Sigmoid colon (tissue), 7 donors: ENCODE measurements around the gene ARHGAP5. TPM values are rescaled to one million over a fixed set of nuclear protein-coding genes. Genes with fewer than 3 reads are reported as not detected.
A peak's percentile ranks its signal among the peaks of the same experiment; 100 is the strongest.

ENCODE experiments used
- DNase-seq: peaks from one replicate; pipeline ENCODE4 v3.0.0-alpha.2; 2019
- H3K27ac ChIP-seq, 4 donors: fragments of 200-600 bp; sonication (generic); one replicate each; pipeline ENCODE4 v1.5.1; 2016 to 2019; ENCODE audit warnings: mild to moderate bottlenecking in 1 of 4
- H3K27me3 ChIP-seq, 3 donors: fragments of 200-600 bp; sonication (generic); one replicate each; pipeline ENCODE4 v1.5.1; 2019; ENCODE audit warnings: mild to moderate bottlenecking in 1 of 3
- H3K36me3 ChIP-seq, 4 donors: fragments of 200-600 bp; sonication (generic); one replicate each; pipeline ENCODE4 v1.5.1; 2016 to 2019
- H3K4me1 ChIP-seq, 4 donors: fragments of 200-600 bp; sonication (generic); one replicate each; pipeline ENCODE4 v1.5.1; 2017 to 2019
- H3K4me3 ChIP-seq, 4 donors: fragments of 200-600 bp; sonication (generic); one replicate each; pipeline ENCODE4 v1.5.1; 2017 to 2019; ENCODE audit warnings: mild to moderate bottlenecking in 2 of 4, moderate library complexity in 1 of 4
- H3K9me3 ChIP-seq, 4 donors: fragments of 200-600 bp in 3 of 4; sonication (generic) in 3 of 4; one replicate each; pipeline versions ENCODE4 v1.5.1 to v1.6.1; 2013 to 2019
- CTCF ChIP-seq, 4 experiments: fragments of 450-650 bp in 3 of 4; fragments of 200-600 bp in 1 of 4; IDR thresholded peaks; one replicate each; pipeline ENCODE4 v1.5.1; 2016 to 2019; ENCODE audit warnings: antibody characterized with exemption in 4 of 4, mild to moderate bottlenecking in 3 of 4, moderate library complexity in 2 of 4
- EP300 ChIP-seq, 4 donors: sonication (generic); formaldehyde crosslinking; IDR thresholded peaks; one replicate each; pipeline ENCODE4 v1.6.1; 2017; ENCODE audit warnings: antibody characterized with exemption in 4 of 4
- POLR2A ChIP-seq, 2 donors: fragments of 450-650 bp; IDR thresholded peaks; one replicate each; pipeline ENCODE4 v1.6.1; 2016; ENCODE audit warnings: antibody characterized with exemption in 2 of 2, mild to moderate bottlenecking in 2 of 2, moderate library complexity in 2 of 2
- POLR2AphosphoS5 ChIP-seq, 4 donors: sonication (generic); formaldehyde crosslinking; IDR thresholded peaks; one replicate each; pipeline ENCODE4 v1.6.1; 2017; ENCODE audit warnings: antibody characterized with exemption in 4 of 4
- WGBS, 2 donors: extraction: QIAGEN DNeasy Blood & Tissue Kit; methylation state at CpG; one replicate each; pipeline ENCODE4 v1.1.7; 2013; 5-methylcytosine and 5-hydroxymethylcytosine counted together
- intact Hi-C: fragments of 100-400 bp; cut with DNase I; formaldehyde crosslinking; loops from one replicate; pipeline ENCODE4 v1.15.1; 2023
- polyA plus RNA-seq, 3 donors: library from polyadenylated mRNA; stranded (reverse); fragments of 200-250 nt; gene quantifications; one replicate each; pipeline ENCODE4 v1.2.3, GENCODE V29; 2013
- total RNA-seq, 4 donors: library from RNA; depleted of rRNA; stranded (reverse); fragments of >200 nt; gene quantifications; one replicate each; pipeline ENCODE4 v1.1.0, GENCODE V29; 2016
- donor health status: healthy with polysubstance abuse.
- donor health status: Bipolar disorder and iron deficiency.
- donor health status: healthy.

The ARHGAP5 gene
- total and polyA plus RNA-seq, 7 donors: 14.9 to 173 (median 155) TPM

- Histone ChIP-seq H3K36me3 (no peaks in the 10 kb centered on the region), H3K9me3 (no peaks in the 10 kb centered on the region), H3K27ac (no peak overlapping the region), H3K27me3 (no peaks in the 10 kb centered on the region), H3K4me3 (no peak overlapping the region), H3K4me1 (peaks cover 0 to 2% (median 0%) of the 10 kb centered on the region in 4 donors)
- 41 to 44% methylated on average over 1 of the region's 1 CpG for WGBS, 2 donors
- TF ChIP-seq POLR2AphosphoS5 (IDR thresholded peaks at IDR 0.05) (no peak), CTCF (IDR thresholded peaks at IDR 0.05) (no peak), POLR2A (IDR thresholded peaks at IDR 0.05) (no peak), EP300 (IDR thresholded peaks at IDR 0.05) (no peak)
- intact Hi-C loops: no loop called here
- DNase-seq: no peak
Measured at GRCh38 chr14:32195636-32196035, 118.5 kb downstream of the ARHGAP5 start.

- 65 to 68% methylated on average over 1 of the region's 1 CpG for WGBS, 2 donors
- Histone ChIP-seq H3K9me3 (no peaks in the 10 kb centered on the region), H3K36me3 (no peaks in the 10 kb centered on the region), H3K4me1 (peaks cover 0 to 11% (median 9%) of the 10 kb centered on the region in 4 donors), H3K4me3 (no peak overlapping the region), H3K27me3 (no peaks in the 10 kb centered on the region), H3K27ac (no peak overlapping the region)
- DNase-seq: no peak
- TF ChIP-seq EP300 (IDR thresholded peaks at IDR 0.05) (no peak), POLR2AphosphoS5 (IDR thresholded peaks at IDR 0.05) (no peak), POLR2A (IDR thresholded peaks at IDR 0.05) (no peak), CTCF (IDR thresholded peaks at IDR 0.05) (no peak)
- intact Hi-C loops: no loop called here
Measured at GRCh38 chr14:32197919-32198318, 120.8 kb downstream of the ARHGAP5 start.

GRCh38 chr14:32200368-32201192 lies 123.5 kb downstream of the ARHGAP5 start:
- TF ChIP-seq EP300 (IDR thresholded peaks at IDR 0.05) (no peak), CTCF (IDR thresholded peaks at IDR 0.05) (no peak), POLR2A (IDR thresholded peaks at IDR 0.05) (no peak), POLR2AphosphoS5 (IDR thresholded peaks at IDR 0.05) (no peak)
- peaks cover 0 to 12% (median 9%) of the 10 kb centered on the region in 4 donors for H3K4me1 ChIP-seq
- H3K9me3 ChIP-seq: no peaks in the 10 kb centered on the region
- H3K4me3 ChIP-seq: peak overlapping the region; percentile 64 to 68 (median 65)
- H3K27ac ChIP-seq: peak overlapping the region; percentile 78 to 87 (median 84)
- 5 to 8% methylated on average over 14 of the region's 14 CpGs for WGBS, 2 donors
- no peak for DNase-seq
- H3K36me3 ChIP-seq: no peaks in the 10 kb centered on the region
- intact Hi-C loops: loop anchor here (1.0 to 5.0 kb wide), 5 partner anchors 52 to 638 kb away; partner anchors contain the start of genes ARHGAP5 and NUBPL
- no peaks in the 10 kb centered on the region for H3K27me3 ChIP-seq

GRCh38 chr14:32201193-32201815 lies 124.2 kb downstream of the ARHGAP5 start:
- Histone ChIP-seq H3K9me3 (no peaks in the 10 kb centered on the region), H3K36me3 (no peaks in the 10 kb centered on the region), H3K27ac (peak overlapping the region; percentile 78 to 87 (median 84)), H3K27me3 (no peaks in the 10 kb centered on the region), H3K4me1 (peaks cover 0 to 12% (median 9%) of the 10 kb centered on the region in 4 donors), H3K4me3 (peak overlapping the region; percentile 64 to 68 (median 65))
- 0% methylated on average over 46 of the region's 46 CpGs for WGBS, 2 donors
- TF ChIP-seq EP300 (IDR thresholded peaks at IDR 0.05) (no peak), POLR2A (IDR thresholded peaks at IDR 0.05) (no peak), CTCF (IDR thresholded peaks at IDR 0.05) (no peak), POLR2AphosphoS5 (IDR thresholded peaks at IDR 0.05) (peak in 3 of 4 donors; percentile 29 to 55 (median 46))
- peak; percentile 90 for DNase-seq
- intact Hi-C loops: loop anchor here (1.0 to 5.0 kb wide), 5 partner anchors 51 to 639 kb away; partner anchors contain the start of genes ARHGAP5 and NUBPL
